H1 (cell line): ENCODE data around the gene CAT. TPM values are rescaled to one million over a fixed set of nuclear protein-coding genes. Genes with fewer than 3 reads are reported as not detected.

Experiments used
- CTCF ChIA-PET: fragments of 300-600 bp; sonication (Branson Sonifier 250); formaldehyde crosslinking; loops from one replicate; lab custom pipeline; 2021; ENCODE audit not compliant: partially characterized antibody; lab: Charles Lee
- POLR2A ChIA-PET: fragments of 300-600 bp; sonication (Branson Sonifier 250); formaldehyde crosslinking; loops from one replicate; lab custom pipeline; 2021; ENCODE audit warnings: inconsistent platforms; ENCODE audit not compliant: partially characterized antibody; lab: Charles Lee
- DNase-seq, 2 experiments: peaks; one replicate each; pipeline versions ENCODE4 v3.0.0 to v3.0.0-alpha.2; 2010 to 2022; ENCODE audit warnings: low spot score in 2 of 2, low read depth in 1 of 2, mixed read lengths in 1 of 2
- FAIRE-seq: peaks from 2 replicates; lab custom pipeline; 2011; peaks lifted over from hg19 to GRCh38; lab: Jason Lieb, UNC
- H2AFZ ChIP-seq: 2 replicates; pipeline ENCODE4 v1.8.1; 2012; ENCODE audit warnings: low read length, inconsistent platforms
- H2AK5ac ChIP-seq: 2 replicates; pipeline ENCODE4 v1.6.1; 2013; ENCODE audit warnings: low read depth, low read length
- H2BK120ac ChIP-seq: replicated peaks from 2 replicates; pipeline ENCODE3; 2013; ENCODE audit warnings: low read depth, low read length, inconsistent platforms
- H2BK12ac ChIP-seq: 2 replicates; pipeline ENCODE4 v1.6.1; 2013; ENCODE audit warnings: low read depth, low read length
- H2BK15ac ChIP-seq: 2 replicates; pipeline ENCODE4 v1.6.1; 2013; ENCODE audit warnings: low read length
- H2BK20ac ChIP-seq: 2 replicates; pipeline ENCODE4 v1.6.1; 2013; ENCODE audit warnings: low read length
- H2BK5ac ChIP-seq: 2 replicates; pipeline ENCODE4 v1.6.1; 2013; ENCODE audit warnings: low read depth, low read length
- H3K14ac ChIP-seq: 2 replicates; pipeline ENCODE4 v1.6.1; 2013; ENCODE audit warnings: inconsistent platforms; ENCODE audit not compliant: insufficient read length
- H3K18ac ChIP-seq: 2 replicates; pipeline ENCODE4 v1.6.1; 2013; ENCODE audit warnings: low read length; ENCODE audit errors: extremely low read depth
- H3K23ac ChIP-seq: 2 replicates; pipeline ENCODE4 v1.6.1; 2013; ENCODE audit warnings: inconsistent platforms; ENCODE audit not compliant: insufficient read length
- H3K23me2 ChIP-seq: 2 replicates; pipeline ENCODE4 v1.6.1; 2013; ENCODE audit warnings: low read depth, low read length
- H3K27ac ChIP-seq: 2 replicates; pipeline ENCODE4 v1.6.1; 2011; ENCODE audit warnings: low read depth, low read length, inconsistent platforms
- H3K27me3 ChIP-seq, 4 experiments: replicated peaks in 1 of 4; 1 replicate in 1 of 4; 2 replicates in 3 of 4; pipeline versions ENCODE4 v1.6.1 to v1.8.1; 2011 to 2013; ENCODE audit warnings: low read length in 3 of 4, mild to moderate bottlenecking in 3 of 4, inconsistent platforms in 2 of 4, mixed read lengths in 2 of 4, moderate library complexity in 1 of 4; ENCODE audit not compliant: control insufficient read depth in 3 of 4, insufficient read depth in 3 of 4; ENCODE audit errors: extremely low read depth in 1 of 4
- H3K36me3 ChIP-seq, 4 experiments: 2 replicates each; pipeline versions ENCODE4 v1.6.1 to v1.8.1; 2011 to 2013; ENCODE audit warnings: mild to moderate bottlenecking in 4 of 4, low read length in 3 of 4, moderate library complexity in 2 of 4, control low read depth in 1 of 4, inconsistent platforms in 1 of 4; ENCODE audit not compliant: insufficient read depth in 4 of 4, control insufficient read depth in 2 of 4
- H3K4ac ChIP-seq: replicated peaks from 2 replicates; pipeline ENCODE3; 2013; ENCODE audit warnings: low read length, low read depth, mixed read lengths, inconsistent platforms; ENCODE audit not compliant: insufficient read length
- H3K4me1 ChIP-seq, 4 experiments: replicated peaks in 1 of 4; 1 replicate in 1 of 4; 2 replicates in 3 of 4; pipeline versions ENCODE4 v1.6.1 to v1.8.1; 2011 to 2013; ENCODE audit warnings: low read length in 3 of 4, inconsistent platforms in 2 of 4, mixed read lengths in 1 of 4; ENCODE audit not compliant: insufficient read depth in 4 of 4, control insufficient read depth in 3 of 4
- H3K4me2 ChIP-seq, 2 experiments: 2 replicates each; pipeline versions ENCODE4 v1.6.1 to v1.8.1; 2011 to 2013; ENCODE audit warnings: low read depth in 2 of 2, low read length in 2 of 2, control low read depth in 1 of 2, inconsistent platforms in 1 of 2, mild to moderate bottlenecking in 1 of 2; ENCODE audit not compliant: insufficient read depth in 1 of 2
- H3K4me3 ChIP-seq, 4 experiments: fragments of 200-600, 300-600 bp in 1 of 4; sonication (generic), shearing (Covaris generic), sonication (Bioruptor Twin) in 1 of 4; 2 replicates each; pipeline versions ENCODE4 v1.5.1 to v1.8.1; 2011 to 2016; ENCODE audit warnings: low read length in 4 of 4, low read depth in 3 of 4, control low read depth in 2 of 4, inconsistent platforms in 2 of 4, mild to moderate bottlenecking in 2 of 4, mixed read lengths in 1 of 4, moderate library complexity in 1 of 4; ENCODE audit not compliant: insufficient read depth in 2 of 4; ENCODE audit errors: extremely low read depth in 1 of 4
- H3K56ac ChIP-seq: replicated peaks from 2 replicates; pipeline ENCODE3; 2013; ENCODE audit warnings: low read depth, mild to moderate bottlenecking, mixed read lengths, low read length, inconsistent platforms; ENCODE audit not compliant: insufficient read length
- H3K79me1 ChIP-seq: 2 replicates; pipeline ENCODE4 v1.6.1; 2013; ENCODE audit warnings: low read depth, low read length, control low read depth
- H3K79me2 ChIP-seq, 2 experiments: 2 replicates each; pipeline versions ENCODE4 v1.6.1 to v1.8.1; 2012 to 2013; ENCODE audit warnings: low read length in 2 of 2, mild to moderate bottlenecking in 2 of 2, inconsistent platforms in 1 of 2; ENCODE audit not compliant: insufficient read depth in 2 of 2, control insufficient read depth in 1 of 2
- H3K9ac ChIP-seq, 4 experiments: replicated peaks in 1 of 4; 1 replicate in 1 of 4; 2 replicates in 3 of 4; pipeline versions ENCODE4 v1.6.1 to v1.8.1; 2011 to 2013; ENCODE audit warnings: low read depth in 3 of 4, low read length in 3 of 4, control low read depth in 2 of 4, mild to moderate bottlenecking in 2 of 4, moderate library complexity in 2 of 4, inconsistent platforms in 1 of 4; ENCODE audit errors: extremely low read depth in 1 of 4
- H3K9me3 ChIP-seq, 2 experiments: 2 replicates each; pipeline versions ENCODE4 v1.6.1 to v1.8.1; 2012 to 2013; ENCODE audit warnings: mild to moderate bottlenecking in 2 of 2, moderate library complexity in 2 of 2, control low read depth in 1 of 2, inconsistent platforms in 1 of 2, low read depth in 1 of 2, low read length in 1 of 2, mixed read lengths in 1 of 2; ENCODE audit not compliant: insufficient read depth in 2 of 2
- H4K20me1 ChIP-seq, 2 experiments: replicated peaks in 1 of 2; 2 replicates each; pipeline versions ENCODE3 to v1.8.1; 2011 to 2013; ENCODE audit warnings: inconsistent platforms in 2 of 2, low read length in 2 of 2, mild to moderate bottlenecking in 1 of 2; ENCODE audit not compliant: insufficient read depth in 2 of 2, control insufficient read depth in 1 of 2
- H4K5ac ChIP-seq: 2 replicates; pipeline ENCODE4 v1.6.1; 2013; ENCODE audit warnings: low read length, low read depth, mixed read lengths, inconsistent platforms; ENCODE audit not compliant: insufficient read length
- H4K8ac ChIP-seq: 2 replicates; pipeline ENCODE4 v1.8.0; 2013; ENCODE audit warnings: mild to moderate bottlenecking, moderate library complexity, low read length, inconsistent platforms; ENCODE audit not compliant: insufficient read depth; ENCODE audit errors: extremely low read depth
- H4K91ac ChIP-seq: replicated peaks from 2 replicates; pipeline ENCODE3; 2013; ENCODE audit warnings: low read length, mixed read lengths, inconsistent platforms; ENCODE audit not compliant: insufficient read length
- BRCA1 ChIP-seq: IDR thresholded peaks from 2 replicates; pipeline ENCODE4 v1.6.1; 2012; ENCODE audit warnings: low read depth, low read length, improper control_type of control experiment
- CBX5 ChIP-seq: fragments of 300-800, 300-1000 bp; sonication (generic); IDR thresholded peaks from 2 replicates; pipeline ENCODE4 v1.7.1; 2016; ENCODE audit warnings: antibody characterized with exemption, low read length, low read depth
- CREB1 ChIP-seq: IDR thresholded peaks from 2 replicates; pipeline ENCODE4 v1.6.1; 2012; ENCODE audit warnings: inconsistent platforms
- EGR1 ChIP-seq: IDR thresholded peaks from 2 replicates; pipeline ENCODE4 v1.6.1; 2011; ENCODE audit warnings: low read depth, low read length, borderline replicate concordance
- EP300 ChIP-seq, 2 experiments: IDR thresholded peaks; 1 replicate in 1 of 2; 2 replicates in 1 of 2; pipeline ENCODE4 v1.6.1; 2011 to 2012; ENCODE audit warnings: low read depth in 2 of 2, low read length in 2 of 2, mild to moderate bottlenecking in 2 of 2, borderline replicate concordance in 1 of 2, inconsistent platforms in 1 of 2, moderate library complexity in 1 of 2
- NANOG ChIP-seq: IDR thresholded peaks from 2 replicates; pipeline ENCODE4 v1.6.1; 2011; ENCODE audit warnings: low read length, low read depth, mild to moderate bottlenecking, inconsistent platforms; ENCODE audit not compliant: insufficient read depth, poor library complexity, severe bottlenecking
- POLR2A ChIP-seq, 2 experiments: IDR thresholded peaks; 1 replicate in 1 of 2; 2 replicates in 1 of 2; pipeline ENCODE4 v1.6.1; 2011; ENCODE audit warnings: low read depth in 2 of 2, low read length in 2 of 2, mild to moderate bottlenecking in 2 of 2; ENCODE audit errors: control extremely low read depth in 1 of 2
- POU5F1 ChIP-seq: IDR thresholded peaks from 2 replicates; pipeline ENCODE4 v1.6.1; 2011; ENCODE audit warnings: low read depth, mild to moderate bottlenecking, low read length, moderate library complexity
- SAP30 ChIP-seq: fragments of 300-600 bp; sonication (generic); IDR thresholded peaks from 2 replicates; pipeline ENCODE4 v1.7.1; 2012; ENCODE audit warnings: low read length, moderate library complexity, mild to moderate bottlenecking, inconsistent platforms; ENCODE audit not compliant: insufficient read depth, insufficient replicate concordance
- SIX5 ChIP-seq: IDR thresholded peaks from 2 replicates; pipeline ENCODE4 v1.6.1; 2011; ENCODE audit warnings: mild to moderate bottlenecking, low read depth, low read length
- SRF ChIP-seq: IDR thresholded peaks from 2 replicates; pipeline ENCODE4 v1.6.1; 2011; ENCODE audit warnings: mild to moderate bottlenecking, low read depth, low read length, moderate library complexity
- SUZ12 ChIP-seq: fragments of 200-600 bp; sonication (generic); IDR thresholded peaks from 2 replicates; pipeline ENCODE4 v1.6.1; 2012; ENCODE audit warnings: mild to moderate bottlenecking, inconsistent platforms, low read length, moderate library complexity, mixed read lengths
- TAF7 ChIP-seq: optimal IDR thresholded peaks from 2 replicates; pipeline ENCODE3; 2011; ENCODE audit warnings: low read depth, mild to moderate bottlenecking, inconsistent platforms, low read length, moderate library complexity, borderline replicate concordance
- TEAD4 ChIP-seq: IDR thresholded peaks from 2 replicates; pipeline ENCODE4 v1.6.1; 2012; ENCODE audit warnings: low read depth, low read length, inconsistent platforms, mixed read lengths
- WGBS, 2 experiments: shearing (Covaris generic) in 1 of 2; methylation state at CpG; one replicate each; pipeline versions ENCODE4 v1.1.6 to v1.1.7; 2013 to 2015; ENCODE audit warnings: low lambda C conversion rate in 2 of 2, mixed read lengths in 2 of 2, inconsistent platforms in 1 of 2, low coverage in 1 of 2, missing lambda C conversion rate in 1 of 2; ENCODE audit not compliant: insufficient replicate concordance in 2 of 2, insufficient coverage in 1 of 2, insufficient read length in 1 of 2; ENCODE audit errors: extremely low coverage in 1 of 2, missing lambda C conversion rate in 1 of 2; 5-methylcytosine and 5-hydroxymethylcytosine counted together
- polyA plus RNA-seq, 7 experiments: library from polyadenylated mRNA; depleted of rRNA in 3 of 7; stranded (reverse) in 5 of 7; unstranded in 2 of 7; fragments of >200 nt in 5 of 7; fragments of 200-250 nt in 2 of 7; gene quantifications; 1 replicate in 5 of 7; 2 replicates in 1 of 7; 4 replicates in 1 of 7; pipeline versions ENCODE4 v1.2.1 to v1.2.3, GENCODE V29; 2011 to 2013; ENCODE audit warnings: missing spikeins in 2 of 7, mixed read lengths in 2 of 7
- total RNA-seq: library from RNA; stranded (reverse); fragmentation: NEBNext Ultra II Directional; extraction: Animal tissue kit (Norgen Biotek cat#: 25700); gene quantifications from 2 replicates; pipeline ENCODE4 v1.2.1, GENCODE V29; 2021

CAT gene
- total and polyA plus RNA-seq, 2 of the 8 experiments (the other 6 are each of a cell fraction or from before 2014, with no cell fraction given): 9.6 to 15.0 TPM

GRCh38 chr11:34507610-34508009 lies 68.9 kb downstream of the CAT start:
- Histone ChIP-seq H2BK20ac (no peak overlapping the region), H3K4me2 (no peak overlapping the region), H4K91ac (no peak overlapping the region), H3K23me2 (no peaks in the 10 kb centered on the region), H2BK15ac (no peak overlapping the region), H3K4me1 (no peaks in the 10 kb centered on the region), H4K5ac (no peak overlapping the region), H3K36me3 (no peaks in the 10 kb centered on the region), H2BK120ac (no peak overlapping the region), H3K14ac (no peak overlapping the region), H3K79me2 (no peaks in the 10 kb centered on the region), H2AFZ (no peak overlapping the region), H3K56ac (no peak overlapping the region), H2BK12ac (no peak overlapping the region), H3K23ac (no peak overlapping the region), H3K18ac (no peak overlapping the region), H3K9me3 (no peaks in the 10 kb centered on the region), H3K4me3 (no peak overlapping the region), H3K9ac (no peak overlapping the region), H4K20me1 (no peaks in the 10 kb centered on the region), H3K79me1 (no peaks in the 10 kb centered on the region), H3K27me3 (no peaks in the 10 kb centered on the region), H2AK5ac (no peak overlapping the region), H3K4ac (no peak overlapping the region), H3K27ac (no peak overlapping the region), H2BK5ac (no peak overlapping the region), H4K8ac (no peak overlapping the region)
- DNase-seq: no peak
- POLR2A ChIA-PET: no interaction called here
- CTCF ChIA-PET: interaction anchor here (0.6 kb wide), 1 partner anchor 296 kb away, joined by 4 read pairs; no protein-coding TSS in a partner anchor
- WGBS, 2 experiments: 85 to 100% methylated on average over 1 to 5 of the region's 5 CpGs
- no peak for FAIRE-seq
- TF ChIP-seq EGR1 (no peak), TEAD4 (no peak), CREB1 (no peak), SAP30 (no peak), SIX5 (no peak), CBX5 (no peak), TAF7 (no peak), SUZ12 (no peak), SRF (no peak), BRCA1 (no peak), NANOG (no peak), POLR2A (IDR thresholded peaks at IDR 0.05; ENCODE audit: control extremely low read depth in 1 of 2, low read depth in 2 of 2, low read length in 2 of 2) (no peak), POU5F1 (no peak), EP300 (IDR thresholded peaks at IDR 0.05; ENCODE audit: borderline replicate concordance in 1 of 2, low read depth in 2 of 2, low read length in 2 of 2) (no peak)
